ENCODE results near the gene SLC37A2.

DNA sequence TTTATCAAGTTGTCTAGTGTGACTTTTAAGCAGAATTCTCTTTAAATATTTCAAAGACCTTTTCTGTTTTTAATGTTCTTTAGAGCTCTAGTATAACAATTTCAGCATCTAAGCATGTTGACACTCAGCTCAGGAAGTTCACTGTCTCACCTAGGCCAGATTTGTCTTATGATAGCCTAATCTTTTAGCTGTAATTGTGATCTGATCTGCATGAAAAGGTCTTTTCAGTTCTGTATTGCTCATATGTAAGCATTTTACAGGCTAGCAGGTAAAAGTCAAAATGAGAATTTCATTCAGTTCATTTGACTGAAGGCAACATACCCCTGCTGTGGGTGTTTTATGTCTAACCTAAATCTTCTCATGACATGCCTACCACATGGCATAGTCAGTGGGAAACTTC, 46.7 kb upstream of the SLC37A2 start:
- TF ChIP-seq CTCF (IDR thresholded peaks at IDR 0.05) (no peak), POLR2A (IDR thresholded peaks at IDR 0.05) (no peak)

Measured in gastroesophageal sphincter (tissue), 3 donors.